GM23248 (cell line): ENCODE results near the gene PAQR4.

ENCODE experiments used
- EZH2 ChIP-seq: fragments of 200-600 bp; sonication (generic); IDR thresholded peaks from 2 replicates; pipeline ENCODE4 v1.6.1; 2018; ENCODE audit warnings: antibody characterized with exemption, mild to moderate bottlenecking; ENCODE audit not compliant: insufficient read depth, poor library complexity, severe bottlenecking
- EZH2phosphoT487 ChIP-seq: fragments of 200-600 bp; sonication (generic); IDR thresholded peaks from 2 replicates; pipeline ENCODE4 v1.6.1; 2018; ENCODE audit warnings: antibody characterized with exemption, moderate library complexity, mild to moderate bottlenecking, low read depth; ENCODE audit not compliant: insufficient read depth

DNA sequence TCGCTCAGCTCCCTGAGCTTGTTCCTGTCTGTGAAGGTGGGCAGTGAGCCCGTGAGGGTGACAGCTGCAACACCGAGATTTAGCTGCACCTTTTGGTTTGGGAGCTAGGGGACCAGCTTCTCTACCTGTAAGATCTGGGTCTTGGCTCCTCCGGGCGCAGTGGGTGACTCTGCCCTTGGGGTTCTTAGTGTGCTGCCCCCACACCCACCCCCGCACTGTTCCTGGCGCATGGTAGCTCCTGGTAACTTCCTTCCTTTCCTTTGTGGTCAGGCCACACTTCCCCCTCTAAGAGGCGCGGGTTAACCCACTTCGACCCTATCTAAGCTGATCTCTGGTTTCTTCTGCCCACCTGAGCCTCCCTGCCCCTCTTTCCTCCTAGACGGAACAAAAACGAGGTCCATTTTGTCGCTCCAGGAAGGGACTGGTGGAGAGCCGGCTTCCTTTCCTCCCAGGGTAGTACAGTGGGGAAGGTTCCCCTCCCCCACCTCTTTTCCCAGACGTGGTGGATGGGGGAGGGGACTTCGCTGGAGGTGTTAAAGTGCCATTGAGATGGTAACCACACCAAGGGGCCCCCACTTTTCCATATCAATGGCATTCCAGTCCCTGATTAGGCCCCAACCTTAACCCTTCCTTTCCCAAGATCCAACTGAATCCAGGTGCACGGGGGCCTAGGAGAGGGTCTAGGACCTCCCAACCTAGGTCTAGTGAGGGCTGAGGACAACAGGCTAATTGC is 39.0 kb downstream of the PAQR4 start:
- TF ChIP-seq EZH2 (no peak), EZH2phosphoT487 (no peak)
